ENCODE results near the gene ONECUT1. TPM values are rescaled to one million over a fixed set of nuclear protein-coding genes. Genes with fewer than 3 reads are reported as not detected.

ONECUT1 gene
- total RNA-seq, 1 donor from 2014 or later, result not detected

- H3K9me3 Mint-ChIP-seq (ENCODE audit: unreplicated experiment), result no peaks in the 10 kb centered on the region
- H3K36me3 Mint-ChIP-seq (ENCODE audit: unreplicated experiment), result no peaks in the 10 kb centered on the region
- peaks cover 21% of the 10 kb centered on the region for H3K4me1 Mint-ChIP-seq (ENCODE audit: unreplicated experiment)
- no peaks in the 10 kb centered on the region for H3K27me3 Mint-ChIP-seq (ENCODE audit: unreplicated experiment)
- H3K4me3 Mint-ChIP-seq (ENCODE audit: unreplicated experiment), result no peak overlapping the region
- TF ChIP-seq CTCF (IDR thresholded peaks at IDR 0.05), result no peak
- H3K27ac Mint-ChIP-seq (ENCODE audit: unreplicated experiment), result no peak overlapping the region
- DNase-seq (ENCODE audit: extremely low spot score, unreplicated experiment), result no peak
Measured at GRCh38 chr15:52733088-52733487, 57.0 kb downstream of the ONECUT1 start.

GRCh38 chr15:52732551-52732950 lies 57.6 kb downstream of the ONECUT1 start:
- Mint-ChIP-seq H3K4me3 (ENCODE audit: unreplicated experiment) (no peak overlapping the region), H3K27me3 (ENCODE audit: unreplicated experiment) (no peaks in the 10 kb centered on the region), H3K27ac (ENCODE audit: unreplicated experiment) (no peak overlapping the region), H3K4me1 (ENCODE audit: unreplicated experiment) (peaks cover 19% of the 10 kb centered on the region), H3K36me3 (ENCODE audit: unreplicated experiment) (no peaks in the 10 kb centered on the region), H3K9me3 (ENCODE audit: unreplicated experiment) (no peaks in the 10 kb centered on the region)
- no peak for DNase-seq (ENCODE audit: extremely low spot score, unreplicated experiment)
- no peak for TF ChIP-seq CTCF (IDR thresholded peaks at IDR 0.05)

- Mint-ChIP-seq H3K9me3 (ENCODE audit: unreplicated experiment) (no peaks in the 10 kb centered on the region), H3K36me3 (ENCODE audit: unreplicated experiment) (no peaks in the 10 kb centered on the region), H3K27me3 (ENCODE audit: unreplicated experiment) (peaks cover 2% of the 10 kb centered on the region), H3K27ac (ENCODE audit: unreplicated experiment) (no peak overlapping the region), H3K4me1 (ENCODE audit: unreplicated experiment) (peaks cover 19% of the 10 kb centered on the region), H3K4me3 (ENCODE audit: unreplicated experiment) (no peak overlapping the region)
- no peak for DNase-seq (ENCODE audit: extremely low spot score, unreplicated experiment)
- TF ChIP-seq CTCF (IDR thresholded peaks at IDR 0.05), result no peak
Measured at GRCh38 chr15:52731732-52732470, 58.2 kb downstream of the ONECUT1 start.

- H3K4me3 Mint-ChIP-seq (ENCODE audit: unreplicated experiment), result no peak overlapping the region
- DNase-seq (ENCODE audit: extremely low spot score, unreplicated experiment), result no peak
- H3K36me3 Mint-ChIP-seq (ENCODE audit: unreplicated experiment), result no peaks in the 10 kb centered on the region
- peaks cover 19% of the 10 kb centered on the region for H3K4me1 Mint-ChIP-seq (ENCODE audit: unreplicated experiment)
- H3K27me3 Mint-ChIP-seq (ENCODE audit: unreplicated experiment), result peaks cover 2% of the 10 kb centered on the region
- H3K9me3 Mint-ChIP-seq (ENCODE audit: unreplicated experiment), result no peaks in the 10 kb centered on the region
- no peak overlapping the region for H3K27ac Mint-ChIP-seq (ENCODE audit: unreplicated experiment)
- no peak for TF ChIP-seq CTCF (IDR thresholded peaks at IDR 0.05)
Measured at GRCh38 chr15:52731004-52731403, 59.1 kb downstream of the ONECUT1 start.

- no peak for DNase-seq (ENCODE audit: extremely low spot score, unreplicated experiment)
- Mint-ChIP-seq H3K27ac (ENCODE audit: unreplicated experiment) (no peak overlapping the region), H3K27me3 (ENCODE audit: unreplicated experiment) (peaks cover 2% of the 10 kb centered on the region), H3K4me1 (ENCODE audit: unreplicated experiment) (peaks cover 19% of the 10 kb centered on the region), H3K4me3 (ENCODE audit: unreplicated experiment) (no peak overlapping the region), H3K36me3 (ENCODE audit: unreplicated experiment) (no peaks in the 10 kb centered on the region), H3K9me3 (ENCODE audit: unreplicated experiment) (no peaks in the 10 kb centered on the region)
- TF ChIP-seq CTCF (IDR thresholded peaks at IDR 0.05), result no peak
Measured at GRCh38 chr15:52730594-52730993, 59.5 kb downstream of the ONECUT1 start.
